GM12878 (cell line): Measurements from ENCODE around the gene GAREM1. TPM values are rescaled to one million over a fixed set of nuclear protein-coding genes. Genes with fewer than 3 reads are reported as not detected.

Experiments used
- ASH2L ChIP-seq: fragments of 300-600, 200-600 bp; sonication (generic); IDR thresholded peaks from 2 replicates; pipeline ENCODE4 v1.6.1; 2017; ENCODE audit warnings: low read depth, mild to moderate bottlenecking, borderline replicate concordance
- BACH1 ChIP-seq: fragments of 450-650 bp; IDR thresholded peaks from 2 replicates; pipeline ENCODE4 v1.6.1; 2017; ENCODE audit warnings: mild to moderate bottlenecking, borderline replicate concordance
- BCL11A ChIP-seq: IDR thresholded peaks from 2 replicates; pipeline ENCODE4 v1.6.1; 2011; ENCODE audit warnings: low read depth, low read length
- LARP7 ChIP-seq: fragments of 450-650 bp; IDR thresholded peaks from 2 replicates; pipeline ENCODE4 v1.6.1; 2017; ENCODE audit warnings: mild to moderate bottlenecking
- MLLT1 ChIP-seq: fragments of 450-650 bp; IDR thresholded peaks from 2 replicates; pipeline ENCODE4 v1.6.1; 2016; ENCODE audit warnings: mild to moderate bottlenecking
- PML ChIP-seq: IDR thresholded peaks from 2 replicates; pipeline ENCODE4 v1.6.1; 2012; ENCODE audit warnings: low read length, inconsistent platforms
- PRDM15 ChIP-seq: fragments of 450-650 bp; formaldehyde crosslinking; IDR thresholded peaks from 2 replicates; pipeline ENCODE4 v1.4.0; 2020; ENCODE audit warnings: mild to moderate bottlenecking, moderate library complexity
- SMAD5 ChIP-seq: IDR thresholded peaks from 2 replicates; pipeline ENCODE4 v1.6.1; 2016; ENCODE audit warnings: antibody characterized with exemption, low read depth
- STAT3 ChIP-seq: IDR thresholded peaks from 2 replicates; pipeline ENCODE4 v1.6.1; 2011; ENCODE audit warnings: low read depth, low read length, improper control_type of control experiment
- SUPT20H ChIP-seq: IDR thresholded peaks from 2 replicates; pipeline ENCODE4 v1.6.1; 2011; ENCODE audit warnings: low read depth, mild to moderate bottlenecking, low read length, moderate library complexity, borderline replicate concordance; ENCODE audit not compliant: control insufficient read depth
- ZBTB33 ChIP-seq: fragments of 450-650 bp; IDR thresholded peaks from 2 replicates; pipeline ENCODE4 v1.6.1; 2017; ENCODE audit warnings: mild to moderate bottlenecking
- polyA plus RNA-seq, 11 experiments: library from polyadenylated mRNA; depleted of rRNA in 4 of 11; unstranded in 6 of 11; stranded (reverse) in 5 of 11; fragments of >200 nt; fragmentation: Nextera tagmentation in 4 of 11; fragmentation: Illumina TruSeq in 1 of 11; extraction: Ambion mirVana in 4 of 11; extraction: Trizol in 1 of 11; gene quantifications; 1 replicate in 1 of 11; 2 replicates in 10 of 11; pipeline versions ENCODE4 v1.2.1 to v1.2.3, GENCODE V29; 2011 to 2016; ENCODE audit warnings: inconsistent platforms in 2 of 11, missing spikeins in 2 of 11, low read depth in 1 of 11
- total RNA-seq, 4 experiments: library from RNA; depleted of rRNA in 3 of 4; stranded (reverse); fragments of >200 nt in 3 of 4; fragmentation: Illumina TruSeq in 1 of 4; extraction: Trizol in 1 of 4; gene quantifications; 2 replicates each; pipeline versions ENCODE4 v1.2.1 to v1.2.3, GENCODE V29; 2013 to 2021
- TF ChIP-seq, protein P1 (sequence below): IDR thresholded peaks from 2 replicates; pipeline ENCODE4 v1.6.1; 2011; ENCODE audit warnings: low read depth, mild to moderate bottlenecking, low read length, moderate library complexity, borderline replicate concordance; ENCODE audit errors: extremely low read depth

The GAREM1 gene
- total and polyA plus RNA-seq, 10 of the 15 experiments (the other 5 are each of a cell fraction or from before 2014, with no cell fraction given), result 0.05 to 0.29 (median 0.05) TPM; not detected in 7

DNA sequence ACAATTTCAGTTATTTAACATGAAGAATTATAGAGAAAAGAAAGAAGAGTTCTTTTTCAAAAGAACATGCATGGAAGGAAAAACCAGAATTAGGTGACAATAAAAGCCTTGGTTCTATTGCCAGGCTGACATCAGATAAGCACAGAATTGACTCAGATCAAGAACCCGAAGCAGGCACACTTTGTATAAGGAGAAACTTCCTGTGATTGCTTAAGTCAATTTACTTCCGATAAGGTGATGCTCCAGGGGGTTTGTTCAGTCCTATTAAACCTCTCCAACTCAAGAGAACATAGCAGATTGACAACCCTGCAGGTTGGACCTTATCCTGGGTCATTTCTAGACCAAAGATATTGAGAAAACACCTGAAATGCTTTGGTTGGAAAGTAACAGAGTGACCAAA, 31.4 kb downstream of the GAREM1 start (continued):
- TF ChIP-seq ZBTB33, result no peak
- TF ChIP-seq LARP7, result no peak
- TF ChIP-seq SUPT20H, result no peak
- TF ChIP-seq ASH2L, result no peak
- no peak for TF ChIP-seq SMAD5
- no peak for TF ChIP-seq MLLT1
- no peak for TF ChIP-seq PML
- no peak for TF ChIP-seq BCL11A
- TF ChIP-seq STAT3, result no peak
- TF ChIP-seq, protein P1, sequence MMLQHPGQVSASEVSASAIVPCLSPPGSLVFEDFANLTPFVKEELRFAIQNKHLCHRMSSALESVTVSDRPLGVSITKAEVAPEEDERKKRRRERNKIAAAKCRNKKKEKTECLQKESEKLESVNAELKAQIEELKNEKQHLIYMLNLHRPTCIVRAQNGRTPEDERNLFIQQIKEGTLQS, result no peak
- TF ChIP-seq BACH1, result no peak
- no peak for TF ChIP-seq PRDM15 (CRISPR knock-in tag)
- TF ChIP-seq, all 136 proteins: peak for 0
